HEK293 (cell line): ENCODE results near the gene PRPF31.
A peak's percentile ranks its signal among the peaks of the same experiment; 100 is the strongest.
"Not testable (repeated sequence)": the region's sequence is repeated elsewhere in the genome, so short reads cannot be mapped to it uniquely, and the experiment has no call there.

Source experiments
- CTCF ChIA-PET: fragments of 350-600 bp; formaldehyde crosslinking; extraction: SDS; loops from one replicate; lab custom pipeline; 2021; ENCODE audit warnings: antibody characterized with exemption; lab: Yijun Ruan, JAX
- POLR2A ChIA-PET: fragments of 300-600 bp; formaldehyde crosslinking; extraction: SDS; loops from one replicate; lab custom pipeline; 2020; ENCODE audit warnings: antibody characterized with exemption, inconsistent platforms; lab: Yijun Ruan, JAX
- H3K27ac ChIP-seq: fragments of 200-500 bp; sonication (Bioruptor generic); 2 replicates; pipeline ENCODE4 v1.5.1; 2014; ENCODE audit warnings: low read depth, low read length, control low read depth, inconsistent platforms; ENCODE audit errors: extremely low read depth
- H3K36me3 ChIP-seq, 2 experiments: fragments of 200-500 bp in 1 of 2; sonication (Bioruptor generic) in 1 of 2; 1 replicate in 1 of 2; 2 replicates in 1 of 2; pipeline ENCODE4 v1.5.1; 2014 to 2017; ENCODE audit warnings: inconsistent platforms in 2 of 2, low read length in 2 of 2; ENCODE audit not compliant: control insufficient read depth in 2 of 2, insufficient read depth in 1 of 2
- H3K4me1 ChIP-seq: fragments of 200-500 bp; sonication (Bioruptor generic); 2 replicates; pipeline ENCODE4 v1.5.1; 2014; ENCODE audit warnings: mild to moderate bottlenecking, low read length, inconsistent platforms; ENCODE audit not compliant: control insufficient read depth, insufficient read depth
- H3K4me3 ChIP-seq: 2 replicates; pipeline ENCODE4 v1.5.1; 2011; ENCODE audit warnings: low read depth, mild to moderate bottlenecking, control low read depth, low read length, moderate library complexity
- H3K9me3 ChIP-seq: fragments of 200-500 bp; sonication (Bioruptor generic); 2 replicates; pipeline ENCODE4 v1.5.1; 2014; ENCODE audit warnings: low read depth, low read length, inconsistent platforms; ENCODE audit not compliant: control insufficient read depth, insufficient read depth
- KLF16 ChIP-seq: fragments of 450-650 bp; formaldehyde crosslinking; IDR thresholded peaks from 2 replicates; pipeline ENCODE4 v1.5.1; 2017; ENCODE audit warnings: missing biosample characterization, missing genetic modification characterization
- MEIS1 ChIP-seq: sonication (generic); formaldehyde crosslinking; IDR thresholded peaks from 2 replicates; pipeline ENCODE4 v1.8.1; 2022; ENCODE audit warnings: missing genetic modification reagents, mild to moderate bottlenecking, borderline replicate concordance
- MZF1 ChIP-seq: fragments of 450-650 bp; formaldehyde crosslinking; IDR thresholded peaks from 2 replicates; pipeline ENCODE4 v1.5.1; 2017; ENCODE audit warnings: missing biosample characterization, missing genetic modification characterization, borderline replicate concordance
- PRDM1 ChIP-seq: fragments of 450-650 bp; formaldehyde crosslinking; IDR thresholded peaks from 2 replicates; pipeline ENCODE4; 2016; ENCODE audit warnings: missing biosample characterization, missing genetic modification characterization
- SP2 ChIP-seq: fragments of 450-650 bp; formaldehyde crosslinking; IDR thresholded peaks from 2 replicates; pipeline ENCODE4 v1.5.1; 2016; ENCODE audit warnings: missing biosample characterization, missing genetic modification characterization
- ZBTB17 ChIP-seq: fragments of 450-650 bp; formaldehyde crosslinking; IDR thresholded peaks from 2 replicates; pipeline ENCODE4 v1.5.1; 2016; ENCODE audit warnings: missing biosample characterization, missing genetic modification characterization
- ZBTB20 ChIP-seq: fragments of 450-650 bp; formaldehyde crosslinking; IDR thresholded peaks from 2 replicates; pipeline ENCODE4 v1.5.1; 2016; ENCODE audit warnings: missing biosample characterization, missing genetic modification characterization
- ZFP69B ChIP-seq: fragments of 450-650 bp; formaldehyde crosslinking; IDR thresholded peaks from 2 replicates; pipeline ENCODE4 v1.5.1; 2016; ENCODE audit warnings: missing biosample characterization, missing genetic modification characterization
- ZNF121 ChIP-seq: fragments of 450-650 bp; formaldehyde crosslinking; IDR thresholded peaks from 2 replicates; pipeline ENCODE4 v1.5.1; 2016; ENCODE audit warnings: missing biosample characterization, missing genetic modification characterization
- ZNF155 ChIP-seq: fragments of 450-650 bp; formaldehyde crosslinking; IDR thresholded peaks from 2 replicates; pipeline ENCODE4 v1.5.1; 2016; ENCODE audit warnings: missing biosample characterization, missing genetic modification characterization
- ZNF2 ChIP-seq: fragments of 450-650 bp; formaldehyde crosslinking; IDR thresholded peaks from 2 replicates; pipeline ENCODE4 v1.5.1; 2016; ENCODE audit warnings: missing biosample characterization, missing genetic modification characterization
- ZNF311 ChIP-seq: fragments of 450-650 bp; formaldehyde crosslinking; IDR thresholded peaks from 2 replicates; pipeline ENCODE4 v1.5.1; 2017; ENCODE audit warnings: missing biosample characterization, missing genetic modification characterization, borderline replicate concordance
- ZNF48 ChIP-seq: fragments of 450-650 bp; formaldehyde crosslinking; IDR thresholded peaks from 2 replicates; pipeline ENCODE4 v1.5.1; 2016; ENCODE audit warnings: missing biosample characterization, missing genetic modification characterization
- ZNF518A ChIP-seq: fragments of 450-650 bp; formaldehyde crosslinking; conservative IDR thresholded peaks from 2 replicates; pipeline ENCODE4 v1.5.1; 2016; ENCODE audit warnings: low read depth, missing biosample characterization, missing genetic modification characterization
- ZNF555 ChIP-seq: fragments of 450-650 bp; formaldehyde crosslinking; conservative IDR thresholded peaks from 2 replicates; pipeline ENCODE4 v1.5.1; 2017; ENCODE audit warnings: missing biosample characterization, mild to moderate bottlenecking, missing genetic modification characterization, inconsistent platforms
- ZNF571 ChIP-seq: fragments of 450-650 bp; formaldehyde crosslinking; IDR thresholded peaks from 2 replicates; pipeline ENCODE4 v1.5.0; 2017; ENCODE audit warnings: missing biosample characterization, missing genetic modification characterization
- ZNF670 ChIP-seq: fragments of 450-650 bp; formaldehyde crosslinking; IDR thresholded peaks from 2 replicates; pipeline ENCODE4 v1.5.1; 2016; ENCODE audit warnings: missing biosample characterization, missing genetic modification characterization, low read depth
- ZNF677 ChIP-seq: fragments of 450-650 bp; IDR thresholded peaks from 2 replicates; pipeline ENCODE4 v1.5.0; 2018; ENCODE audit warnings: missing biosample characterization, mild to moderate bottlenecking, missing genetic modification characterization, moderate library complexity
- ZNF704 ChIP-seq: fragments of 450-650 bp; formaldehyde crosslinking; IDR thresholded peaks from 2 replicates; pipeline ENCODE4 v1.5.1; 2016; ENCODE audit warnings: missing biosample characterization, missing genetic modification characterization
- ZSCAN5A ChIP-seq: fragments of 450-650 bp; formaldehyde crosslinking; IDR thresholded peaks from 2 replicates; pipeline ENCODE4 v1.5.1; 2016; ENCODE audit warnings: missing biosample characterization, missing genetic modification characterization

PRPF31 gene

GRCh38 chr19:54099190-54099902 is 16.2 kb upstream of the PRPF31 start (continued):
- TF ChIP-seq ZNF518A (tag by site-specific recombination), result no peak

- TF ChIP-seq ZBTB20, result 0 out of 2 replicates have a peak, but pooled peaks have one; percentile 30
Observed at GRCh38 chr19:54099903-54100255, 15.7 kb upstream of the PRPF31 start.

GRCh38 chr19:54100561-54100960 is 15.0 kb upstream of the PRPF31 start, which contains the start of gene OSCAR:
Gene OSCAR, minus strand, starts transcription at chr19:54100803. Its CDS starts 11 bp downstream, at chr19:54100792.
- Histone ChIP-seq H3K27ac (no peak within 1 kb of the TSS), H3K4me1 (peaks cover 2% of the 10 kb centered on the region; the same call in 1 of the 2 replicates)
- ChIA-PET CTCF (interaction anchor here (0.6 kb wide), 2 partner anchors 17 to 306 kb away, joined by 3 to 4 read pairs; no protein-coding TSS in a partner anchor), POLR2A (no interaction called here)
- no peak for TF ChIP-seq ZBTB17
- 0 out of 2 replicates have a peak, but pooled peaks have one; percentile 25 for TF ChIP-seq ZBTB20
- TF ChIP-seq, all 188 proteins: peak for 1
- Histone ChIP-seq H3K4me3 (no peak within 1 kb of the TSS), H3K36me3 (peaks cover 3 to 15% of the 10 kb centered on the region in 2 experiments; a peak in 2 of 3 replicates), H3K9me3 (no peaks in the 10 kb centered on the region)

More at GRCh38 chr19:54099903-54100255, 15.7 kb upstream of the PRPF31 start:
- H3K4me3 ChIP-seq, H3K4me1 ChIP-seq, H3K27ac ChIP-seq, POLR2A ChIA-PET, H3K9me3 ChIP-seq, H3K36me3 ChIP-seq: not testable (repeated sequence)
- CTCF ChIA-PET, result interaction anchor here (0.6 to 0.9 kb wide), 2 partner anchors 68 to 305 kb away, joined by 3 to 4 read pairs; no protein-coding TSS in a partner anchor

GRCh38 chr19:54102421-54103169 is 13.0 kb upstream of the PRPF31 start, which contains the start of gene NDUFA3:
Gene NDUFA3, plus strand, starts transcription at chr19:54102855. Its CDS starts 24 bp downstream, at chr19:54102879.
- POLR2A ChIA-PET, result interaction anchor here (1.0 to 2.8 kb wide), 3 partner anchors 12 to 224 kb away, joined by 3 to 29 read pairs (median 12); partner anchors contain the start of genes CNOT3, PRPF31 and TFPT
- Histone ChIP-seq H3K27ac (peak within 1 kb of the TSS; percentile 63; the same call in 1 of the 2 replicates), H3K36me3 (peaks cover 23 to 35% of the 10 kb centered on the region in 2 experiments), H3K9me3 (no peaks in the 10 kb centered on the region), H3K4me3 (peak within 1 kb of the TSS; percentile 97), H3K4me1 (peaks cover 2% of the 10 kb centered on the region; the same call in 1 of the 2 replicates)
- CTCF ChIA-PET, result interaction anchor here (0.6 to 0.7 kb wide), 2 partner anchors 74 to 166 kb away, joined by 3 read pairs; no protein-coding TSS in a partner anchor
- TF ChIP-seq ZNF670 (tag by site-specific recombination) (no peak), ZNF155 (no peak), ZNF121 (tag by site-specific recombination) (no peak), ZNF677 (tag by site-specific recombination) (no peak), ZNF704 (tag by site-specific recombination) (no peak), ZNF555 (tag by site-specific recombination) (no peak), MZF1 (no peak), PRDM1 (tag by site-specific recombination) (no peak), ZNF2 (tag by site-specific recombination) (peak; percentile 32; the same call in 1 of the 2 replicates), ZNF311 (tag by site-specific recombination) (no peak), SP2 (tag by site-specific recombination) (0 out of 2 replicates have a peak, but pooled peaks have one; percentile 10), ZNF571 (tag by site-specific recombination) (no peak), KLF16 (no peak), ZFP69B (no peak), ZSCAN5A (tag by site-specific recombination) (no peak), ZNF48 (no peak), MEIS1 (CRISPR knock-in tag) (no peak)
